ENCODE data around the gene NUDT1.

- TF ChIP-seq CTCF (IDR thresholded peaks at IDR 0.05; ENCODE audit: insufficient read depth, low read length) = no peak
- no peak for TF ChIP-seq GABPA (IDR thresholded peaks at IDR 0.05; ENCODE audit: low read depth)
These were observed 17.5 kb downstream of the NUDT1 start for GRCh38 chr7:2259480-2259879.
